GM11168 (cell line): ENCODE results near the gene CAPZA2.
"Not testable (repeated sequence)": the region's sequence is repeated elsewhere in the genome, so short reads cannot be mapped to it uniquely, and the experiment has no call there.

Experiments
- in situ Hi-C: fragments of 300-500 bp; cut with MboI; formaldehyde crosslinking; loops from one replicate; pipeline ENCODE4 v1.12.0; 2022; ENCODE audit warnings: low sequenced_read_pairs; ENCODE audit not compliant: unreplicated experiment

The CAPZA2 gene

DNA sequence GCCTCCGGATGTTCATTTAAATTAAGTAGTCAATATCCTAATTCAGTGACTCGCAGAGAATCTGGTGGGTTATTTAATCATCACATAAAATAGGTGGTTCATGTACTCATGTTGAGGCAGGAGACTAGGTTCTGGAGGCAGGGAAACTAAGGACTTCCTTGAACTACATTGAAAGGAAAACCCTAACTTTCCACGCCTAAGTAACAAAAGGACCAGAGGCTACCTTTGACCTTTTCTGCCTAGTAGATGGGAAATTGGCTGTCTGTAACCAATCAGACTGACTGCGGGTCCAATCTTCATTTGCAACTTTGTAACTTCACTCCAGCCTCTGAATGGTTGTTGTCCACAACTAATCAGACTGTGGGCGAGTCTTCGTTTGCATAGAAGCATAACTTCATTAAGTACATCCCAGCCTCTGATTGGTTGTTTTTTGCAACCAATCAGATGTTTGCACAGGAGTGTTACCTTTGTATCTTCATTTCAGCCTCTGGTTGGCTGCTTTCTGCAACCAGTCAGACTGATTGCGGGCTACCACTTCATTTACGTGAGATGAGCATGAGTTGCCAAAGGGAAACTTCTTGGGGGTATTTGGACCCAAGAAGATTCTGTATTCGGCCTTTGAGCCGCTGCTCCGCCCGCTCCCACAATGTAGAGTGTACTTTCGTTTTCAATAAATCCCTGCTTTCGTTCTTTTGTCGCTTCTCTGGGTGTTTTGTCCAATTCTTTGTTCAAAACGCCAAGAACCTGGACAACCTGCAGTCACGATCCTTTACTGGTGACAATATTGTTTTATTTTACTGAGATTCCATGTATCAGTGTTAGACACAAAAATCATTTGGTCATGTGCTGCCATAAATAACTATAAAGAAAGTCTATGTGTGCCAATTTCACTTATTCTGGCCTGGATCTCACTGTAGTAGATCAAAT lies 89.2 kb downstream of the CAPZA2 start:
- in situ Hi-C loops = no loop called here

DNA sequence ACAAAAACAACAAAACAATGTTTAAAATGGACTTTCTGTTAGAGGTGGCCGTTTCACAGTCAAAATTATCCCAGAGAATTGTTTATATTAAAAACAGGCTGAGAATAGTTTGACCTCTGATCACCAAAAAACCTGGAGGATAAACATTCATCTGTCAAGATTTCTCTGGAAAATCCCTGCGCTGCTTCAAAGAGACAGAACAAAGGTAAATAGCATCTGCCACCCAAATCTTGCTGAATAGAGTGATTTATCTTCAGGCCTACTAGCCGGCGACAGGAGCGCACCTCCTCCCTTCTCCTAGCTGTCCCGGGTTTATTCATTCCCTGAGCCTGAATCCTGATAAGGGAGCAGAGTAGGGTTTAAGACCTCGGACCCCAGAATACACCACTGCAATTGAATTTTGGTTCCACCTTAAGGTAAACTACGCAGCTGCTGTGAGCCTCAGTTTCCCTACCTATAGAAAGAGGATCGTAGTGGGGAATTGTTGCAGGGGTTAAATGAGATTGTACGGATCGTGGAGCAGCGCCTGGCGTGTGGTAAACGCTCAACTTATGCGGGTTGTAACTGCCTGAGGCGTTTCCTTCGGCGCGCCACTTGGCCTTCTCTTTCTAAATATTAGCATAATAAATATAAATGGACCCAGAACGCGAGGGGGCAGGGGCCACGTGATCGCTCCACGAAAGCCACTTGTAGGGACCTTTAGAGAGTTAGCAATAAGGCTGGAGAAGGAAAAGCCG lies 90.4 kb downstream of the CAPZA2 start:
- in situ Hi-C loops = no loop called here

DNA sequence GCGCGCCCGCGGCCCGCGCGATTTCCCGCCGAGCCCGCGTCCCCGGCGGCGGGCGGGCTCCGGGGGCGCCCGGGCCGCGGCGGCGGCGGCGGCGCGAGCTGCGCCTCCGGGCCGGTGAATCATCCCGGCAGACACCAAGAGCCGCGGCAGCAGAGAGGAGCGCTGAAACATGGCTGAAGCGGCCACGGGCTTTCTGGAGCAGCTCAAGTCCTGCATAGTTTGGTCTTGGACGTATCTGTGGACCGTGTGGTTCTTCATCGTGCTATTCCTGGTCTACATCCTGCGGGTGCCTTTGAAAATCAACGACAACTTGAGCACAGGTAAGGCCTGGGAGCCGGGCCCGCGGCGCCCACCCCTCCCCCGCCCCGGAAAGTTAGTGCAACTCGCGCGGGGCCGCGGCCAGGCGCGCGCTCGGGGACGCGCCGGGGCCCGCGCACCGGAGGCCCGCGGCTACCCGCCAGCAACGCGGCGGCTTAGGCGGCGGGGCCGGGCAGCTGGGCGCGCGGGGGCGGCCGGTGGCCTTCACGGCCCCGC lies 91.1 kb downstream of the CAPZA2 start, which contains the start of gene ST7:
Gene ST7, plus strand, starts transcription at position 130 of the 534 bp plus-strand sequence. Its CDS starts 40 bp downstream, at position 170.
- in situ Hi-C loops = no loop called here

DNA sequence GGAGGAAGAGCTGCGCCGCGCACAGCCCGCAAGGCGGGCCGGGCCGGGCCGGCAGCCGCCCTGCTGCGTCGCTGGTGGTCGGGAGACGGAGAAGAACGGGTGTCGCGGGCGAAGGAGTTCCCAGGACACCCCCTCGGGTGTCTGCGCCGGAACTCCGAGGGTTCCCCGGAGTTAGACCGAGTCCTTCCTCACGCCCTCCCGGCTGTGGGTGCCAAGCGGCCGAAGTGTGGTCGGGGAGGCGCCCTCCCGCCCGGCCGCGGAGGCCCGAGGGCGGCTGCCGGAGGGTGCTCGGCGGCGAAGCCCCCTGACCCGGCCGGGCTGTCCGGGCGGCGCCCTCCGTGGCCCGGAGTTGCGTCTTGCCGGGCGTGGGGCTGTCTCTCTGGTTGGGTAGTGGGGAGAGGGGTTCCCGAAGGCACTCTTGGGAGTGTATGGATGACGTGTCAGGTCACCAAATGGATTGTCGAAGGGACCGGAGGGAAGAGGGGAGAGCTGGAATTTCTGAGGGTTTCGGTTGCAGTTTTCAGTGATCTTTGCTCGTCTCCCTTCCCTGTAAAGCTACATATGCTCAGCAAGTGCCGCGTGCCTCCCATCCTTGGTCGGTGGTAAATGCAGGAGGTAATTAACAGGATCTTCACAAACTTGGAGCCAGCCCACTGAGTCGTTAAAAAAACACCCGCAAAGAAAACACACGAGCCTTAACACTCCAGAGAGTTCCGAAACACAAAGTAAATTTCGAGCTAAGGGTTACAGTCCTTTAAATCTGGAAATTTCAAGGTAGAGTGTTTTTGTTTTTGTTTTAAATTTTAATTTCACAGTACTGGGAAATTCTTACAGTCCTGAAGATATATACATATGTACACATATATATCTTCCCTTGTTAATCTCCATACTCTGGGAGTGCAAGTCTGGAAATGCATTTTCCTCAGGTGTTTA lies 91.8 kb downstream of the CAPZA2 start:
- in situ Hi-C loops = no loop called here

DNA sequence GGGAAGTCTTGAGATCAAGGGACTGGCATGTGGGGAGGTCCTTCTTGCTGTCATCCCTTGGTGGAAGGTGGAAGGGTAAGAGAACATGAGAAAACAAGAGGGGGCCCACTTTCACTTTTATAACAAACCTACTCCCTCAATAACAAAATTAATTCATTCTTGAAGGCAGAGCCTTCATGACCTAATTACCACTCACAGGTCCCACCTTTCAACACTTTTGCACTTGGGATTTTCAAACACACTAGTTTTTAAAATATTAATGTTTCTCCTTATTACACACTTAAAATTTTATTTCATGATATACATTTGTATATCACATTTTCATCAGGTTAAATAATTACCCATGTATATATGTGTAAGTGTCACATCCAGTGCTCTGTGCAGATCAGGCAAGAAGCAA lies 93.0 kb downstream of the CAPZA2 start:
- in situ Hi-C loops = no loop called here

DNA sequence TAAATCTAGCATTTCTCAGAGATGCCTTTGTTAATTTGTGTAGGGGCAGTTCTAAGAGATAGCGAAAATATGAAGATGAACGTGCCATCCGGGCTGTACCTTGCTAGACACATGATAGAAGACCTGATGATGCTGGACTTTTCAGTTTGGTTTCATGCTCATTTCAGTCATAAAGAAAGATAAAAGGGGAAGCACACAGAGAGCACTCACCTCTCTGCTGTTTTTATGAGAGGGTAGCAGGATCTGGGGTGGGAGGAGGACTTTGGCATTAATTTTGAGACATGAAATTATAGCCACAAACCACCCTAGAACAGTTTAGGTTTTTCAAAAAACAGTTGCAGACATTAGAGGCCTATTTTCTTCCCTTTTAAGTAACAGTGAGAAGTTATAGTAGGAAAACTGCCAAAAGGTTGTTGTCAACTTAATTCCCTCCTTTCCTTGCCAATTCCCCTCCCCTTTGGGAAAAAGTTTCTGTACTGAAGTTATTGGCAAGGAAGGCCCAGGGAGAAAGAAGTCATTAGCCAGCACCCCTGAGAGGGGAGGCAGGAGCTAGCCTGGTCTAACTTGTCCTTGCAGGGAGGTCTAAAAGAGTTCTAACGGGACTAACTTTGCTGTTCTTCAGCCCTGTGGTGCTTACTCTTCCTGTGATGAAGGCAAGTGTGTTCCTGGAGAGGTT lies 93.6 kb downstream of the CAPZA2 start:
- in situ Hi-C loops = no loop called here

DNA sequence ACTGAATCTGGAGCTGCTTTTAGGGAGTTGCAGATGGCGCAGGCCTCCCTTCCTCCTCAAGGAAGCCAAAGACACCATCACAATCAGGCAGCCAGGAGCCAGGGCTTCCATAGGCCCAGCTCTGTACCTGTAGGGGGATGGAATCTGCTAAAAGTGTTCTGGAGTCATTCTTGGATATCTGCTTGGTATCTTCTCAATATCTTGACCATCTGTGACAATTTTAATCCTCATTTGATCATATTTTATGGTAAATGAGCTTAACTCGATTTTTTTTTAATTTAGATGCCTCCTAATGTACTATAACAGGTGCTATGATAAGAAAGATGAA lies 94.1 kb downstream of the CAPZA2 start:
- in situ Hi-C loops = no loop called here

DNA sequence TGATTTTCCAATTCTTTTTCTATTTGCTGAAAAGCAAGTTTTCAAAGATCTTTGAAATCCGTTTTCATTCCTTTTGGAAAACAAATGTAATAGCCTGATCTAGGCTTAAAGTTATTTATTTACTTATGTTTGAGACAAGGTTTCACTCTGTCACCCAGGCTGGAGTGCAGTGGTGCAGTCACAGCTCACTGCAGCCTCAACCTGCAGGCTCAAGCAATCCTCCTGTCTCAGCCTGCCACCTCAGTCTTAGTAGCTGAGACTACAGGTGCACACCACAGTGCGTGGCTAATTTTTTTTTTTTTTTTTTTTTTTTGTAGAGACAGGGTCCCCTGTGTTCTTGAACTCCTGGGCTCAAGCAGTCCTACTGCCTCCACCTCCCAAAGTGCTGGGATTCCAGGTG lies 95.5 kb downstream of the CAPZA2 start:
- in situ Hi-C loops = no loop called here

DNA sequence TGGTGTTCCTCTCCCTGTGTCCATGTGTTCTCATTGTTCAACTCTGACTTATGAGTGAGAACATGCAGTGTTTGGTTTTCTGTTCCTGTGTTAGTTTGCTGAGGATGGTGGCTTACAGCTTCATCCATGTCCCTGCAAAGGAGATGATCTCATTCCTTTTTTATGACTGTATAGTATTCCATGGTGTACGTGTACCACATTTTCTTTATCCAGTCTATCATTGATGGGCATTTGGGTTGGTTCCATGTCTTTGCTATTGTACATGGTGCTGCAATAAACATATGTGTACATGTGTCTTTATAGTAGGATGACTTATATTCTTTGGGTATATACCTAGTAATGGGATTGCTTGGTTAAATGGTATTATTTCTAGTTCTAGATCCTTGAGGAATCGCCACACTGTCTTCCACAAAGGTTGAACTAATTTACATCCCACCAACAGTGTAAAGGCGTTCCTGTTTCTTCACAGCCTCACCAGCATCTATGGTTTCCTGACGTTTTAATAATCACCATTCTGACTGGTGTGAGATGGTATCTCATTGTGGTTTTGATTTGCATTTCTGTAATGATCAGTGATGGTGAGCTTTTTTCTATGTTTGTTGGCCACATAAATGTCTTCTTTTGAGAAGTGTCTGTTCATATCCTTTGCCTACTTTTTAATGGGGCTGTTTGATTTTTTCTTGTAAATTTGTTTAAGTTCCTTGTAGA lies 99.7 kb downstream of the CAPZA2 start:
- in situ Hi-C loops = not testable (repeated sequence)

DNA sequence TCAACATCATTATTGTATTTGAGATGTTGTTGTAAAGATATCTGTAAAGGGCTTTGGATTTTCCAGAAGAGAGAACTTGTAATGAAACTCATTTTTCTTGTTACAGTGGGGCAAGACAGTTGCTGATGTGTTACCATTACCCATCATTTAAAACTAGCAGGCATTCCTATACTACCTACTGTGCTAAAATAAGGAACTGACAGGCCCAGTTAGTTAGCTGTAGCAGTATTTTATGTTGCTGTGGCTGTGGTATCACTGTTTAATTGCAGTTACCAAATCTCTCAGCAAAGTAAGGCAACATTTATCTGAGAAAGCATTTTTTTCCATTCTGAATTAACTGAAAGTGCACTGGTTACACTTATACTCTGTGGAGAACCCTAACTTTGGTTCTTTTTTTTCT lies 100.8 kb downstream of the CAPZA2 start:
- in situ Hi-C loops = no loop called here

DNA sequence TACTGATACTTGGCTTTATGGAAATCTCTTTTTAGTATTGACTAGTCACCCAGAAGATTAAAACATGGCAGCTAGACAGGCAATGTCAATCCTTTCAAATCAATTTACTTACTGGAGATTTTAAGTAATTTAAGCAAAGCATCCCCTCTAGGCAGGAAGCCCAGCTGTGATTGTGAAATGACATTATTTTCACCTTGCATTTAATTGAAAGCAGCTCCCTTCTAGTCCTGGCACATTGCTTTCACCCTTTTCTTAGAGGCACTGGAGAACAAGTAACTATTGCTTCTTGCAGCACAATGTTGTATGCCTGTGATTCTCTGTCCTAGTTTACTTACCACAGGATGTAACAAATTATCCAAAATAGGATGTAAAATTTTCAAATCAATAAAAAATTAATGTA lies 104.2 kb downstream of the CAPZA2 start:
- in situ Hi-C loops = no loop called here

DNA sequence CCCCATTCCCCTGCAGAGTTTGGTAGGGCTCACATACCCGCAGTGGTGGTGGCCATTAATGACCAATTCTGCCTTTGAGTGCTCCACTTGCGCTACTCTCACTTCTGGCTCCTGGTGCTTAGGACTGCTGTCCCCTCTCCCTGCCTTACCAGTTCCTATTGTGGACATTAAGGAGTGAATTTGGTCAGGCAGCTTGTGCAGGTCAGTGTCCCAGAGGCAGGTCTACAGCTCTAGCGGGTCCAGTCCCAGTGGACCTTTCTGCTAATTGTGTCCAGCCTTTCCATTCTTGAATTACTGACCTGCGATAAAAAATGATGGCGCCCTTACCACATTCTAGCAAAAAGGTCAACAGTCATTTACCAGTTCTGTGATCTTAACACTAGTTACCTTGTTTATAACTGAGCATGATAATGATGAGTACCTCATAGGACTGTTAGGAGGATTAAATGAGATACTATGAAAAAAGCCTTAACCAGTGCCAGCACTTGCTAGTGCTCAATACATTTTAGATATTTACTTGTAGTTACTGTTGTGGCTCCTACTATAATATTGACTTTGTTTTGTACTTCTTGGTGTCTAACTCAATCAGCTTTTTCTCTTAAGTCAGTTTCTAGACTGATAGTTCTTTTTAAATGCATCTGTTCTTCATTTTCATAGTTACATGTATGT lies 105.0 kb downstream of the CAPZA2 start:
- in situ Hi-C loops = no loop called here

DNA sequence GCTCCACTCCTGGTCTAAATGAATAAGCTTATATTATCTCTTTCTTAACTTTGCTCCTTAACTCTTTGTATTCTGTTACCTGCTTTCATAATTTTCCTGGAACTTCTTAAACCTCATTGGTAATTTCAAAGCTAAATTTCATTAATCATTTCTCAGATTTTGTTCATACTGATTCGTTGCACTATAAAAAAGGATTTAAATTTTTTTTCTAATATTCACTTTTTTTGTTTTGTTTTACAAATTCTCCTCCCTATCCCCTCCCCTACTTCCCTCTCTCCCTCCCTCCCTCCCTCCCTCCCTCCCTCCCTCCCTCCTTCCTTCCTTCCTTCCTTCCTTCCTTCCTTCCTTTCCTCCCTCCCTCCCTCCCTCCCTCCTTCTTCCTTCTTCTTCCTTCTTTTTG lies 105.6 kb downstream of the CAPZA2 start:
- in situ Hi-C loops = no loop called here

DNA sequence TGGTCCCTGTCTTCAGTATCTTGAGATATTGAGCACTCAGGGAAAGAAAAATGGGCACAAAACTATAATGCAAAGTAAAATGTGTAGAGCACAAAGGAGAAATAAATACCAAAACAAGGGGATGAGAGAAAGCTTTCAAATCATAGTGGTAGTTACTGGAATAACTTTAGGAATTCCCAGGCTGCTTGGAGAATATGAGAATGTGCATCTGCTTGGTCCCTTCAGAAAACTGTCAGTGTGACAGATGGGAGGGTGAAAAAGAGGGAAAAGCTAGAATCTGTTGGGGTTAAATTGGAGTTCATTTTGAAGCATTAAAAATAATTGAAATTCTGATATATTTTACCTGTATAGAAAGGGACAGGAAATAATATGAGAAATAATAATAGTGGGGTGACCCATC lies 106.2 kb downstream of the CAPZA2 start:
- in situ Hi-C loops = no loop called here

DNA sequence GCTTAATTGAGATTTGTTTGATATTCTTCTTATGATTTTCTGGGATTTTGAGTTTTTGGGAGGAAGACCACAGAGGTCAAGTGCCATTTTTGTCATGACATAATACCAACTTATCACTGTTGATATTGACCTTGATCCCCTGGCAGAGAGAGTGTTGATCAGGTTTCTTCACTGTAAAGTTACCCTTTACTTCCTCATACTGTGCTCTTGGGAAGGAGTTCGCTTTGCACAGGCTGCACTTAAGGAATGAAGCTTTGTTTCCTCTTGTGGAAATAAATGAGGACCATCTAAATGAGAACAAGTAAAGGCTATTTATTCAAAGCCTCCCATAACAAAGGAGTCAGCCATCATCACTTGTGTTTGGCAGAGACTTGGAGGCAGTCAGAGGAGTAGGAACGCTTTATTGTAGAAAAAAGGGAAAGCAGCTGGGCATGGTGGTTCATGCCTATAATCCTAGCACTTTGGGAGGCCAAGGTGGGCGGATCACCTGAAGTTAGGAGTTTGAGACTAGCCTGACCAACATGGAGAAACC lies 107.0 kb downstream of the CAPZA2 start:
- in situ Hi-C loops = no loop called here

DNA sequence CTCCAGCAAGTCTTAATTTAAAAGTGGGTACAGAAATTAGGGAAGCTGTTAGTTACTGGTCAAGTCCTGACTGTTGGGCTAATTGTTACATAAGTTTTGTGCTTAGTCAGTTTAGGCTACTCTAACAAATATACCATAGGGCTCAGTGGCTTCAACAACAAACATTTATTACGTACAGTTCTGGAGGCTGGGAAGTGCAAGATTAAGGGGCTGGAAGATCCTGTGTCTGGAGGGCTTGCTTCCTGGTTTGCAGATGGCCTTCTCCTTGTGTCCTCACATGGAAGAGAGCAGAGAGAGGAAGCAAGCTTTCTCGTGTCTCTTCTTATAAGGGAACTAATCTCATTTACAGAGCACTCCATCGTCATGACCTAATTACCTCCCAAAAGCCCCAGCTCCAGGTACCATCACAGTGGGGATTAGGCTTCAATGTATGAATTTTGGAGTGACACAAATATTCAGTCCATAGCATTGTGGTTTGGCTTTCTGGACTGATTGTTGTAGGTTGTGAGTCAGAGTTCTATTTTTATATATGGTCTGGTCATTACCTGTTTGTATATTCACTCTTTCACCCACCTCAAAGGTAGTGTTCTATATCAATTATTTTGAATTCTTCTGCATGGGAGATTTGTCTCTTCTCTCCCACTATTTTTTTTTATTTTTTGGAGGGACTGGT lies 108.0 kb downstream of the CAPZA2 start:
- in situ Hi-C loops = no loop called here

DNA sequence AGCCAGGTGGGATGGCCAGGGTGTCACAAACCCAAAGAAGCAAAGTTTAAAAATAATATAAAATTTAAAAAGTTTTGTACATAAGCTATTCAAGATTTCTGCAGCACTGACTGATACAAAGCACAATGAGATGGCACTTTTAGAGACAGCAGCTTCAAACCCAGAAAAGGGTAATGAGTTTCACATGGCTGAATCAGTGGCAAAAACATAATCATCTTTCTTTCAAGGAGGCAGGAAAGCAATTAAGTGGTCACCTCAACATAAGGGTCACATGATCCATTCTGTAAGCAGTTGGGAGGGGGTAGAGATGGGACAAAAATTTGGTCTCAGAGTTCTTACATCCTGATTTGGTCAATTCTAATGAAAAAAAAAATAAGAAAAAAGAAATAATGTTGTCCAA lies 108.8 kb downstream of the CAPZA2 start:
- in situ Hi-C loops = not testable (repeated sequence)
